Spleen (tissue), 7 donors: Measurements from ENCODE around the gene SYTL4.

Experiments
- POLR2A ChIP-seq, 3 donors: fragments of 450-650 bp; IDR thresholded peaks; one replicate each; pipeline ENCODE4 v1.5.1; 2017; ENCODE audit warnings: antibody characterized with exemption in 3 of 3, mild to moderate bottlenecking in 1 of 3
- POLR2AphosphoS5 ChIP-seq, 3 donors: sonication (generic); formaldehyde crosslinking; IDR thresholded peaks; one replicate each; pipeline ENCODE4 v1.5.1; 2017; ENCODE audit warnings: antibody characterized with exemption in 3 of 3
- TF ChIP-seq, protein P1 (sequence below), 11 experiments: fragments of 200-600 bp in 7 of 11; fragments of 450-650 bp in 4 of 11; sonication (generic) in 4 of 11; IDR thresholded peaks in 8 of 11; conservative IDR thresholded peaks in 3 of 11; 1 replicate in 7 of 11; 2 replicates in 4 of 11; pipeline versions ENCODE4 v1.4.0 to v1.8.0; 2016 to 2021; ENCODE audit warnings: antibody characterized with exemption in 11 of 11, inconsistent platforms in 4 of 11, mild to moderate bottlenecking in 1 of 11
- donor health status: DM: no; HTN: no; CAD: no; lungs with moderate emphysema.
- donor health status: DM: no; HTN: no; CAD: no.
- donor health status: DM: no; HTN: no; CAD: no.

DNA sequence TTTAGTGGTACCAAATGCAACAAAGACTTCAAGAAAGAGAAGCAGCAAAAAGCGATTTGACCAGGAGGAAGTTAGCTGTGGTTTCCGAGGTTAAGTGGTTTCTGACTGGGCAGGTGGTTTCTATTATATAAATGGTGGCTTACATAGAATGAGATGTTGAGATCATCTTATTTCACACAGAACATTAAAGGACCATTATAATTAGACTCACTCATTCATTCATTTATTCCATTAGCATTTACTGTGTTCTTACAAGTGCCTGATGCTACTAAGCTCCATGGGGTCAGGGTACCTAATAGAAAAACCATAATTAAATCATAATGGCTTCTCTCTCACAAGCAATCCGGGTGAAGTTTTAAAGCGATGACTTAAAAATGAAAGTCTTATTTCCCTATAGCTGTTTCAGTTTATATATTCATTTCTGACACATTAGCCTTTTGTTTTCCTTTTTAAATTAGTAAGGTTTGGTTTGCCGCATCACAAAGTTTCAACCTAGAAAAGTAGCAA lies 105.9 kb downstream of the SYTL4 start:
- TF ChIP-seq, protein P1, sequence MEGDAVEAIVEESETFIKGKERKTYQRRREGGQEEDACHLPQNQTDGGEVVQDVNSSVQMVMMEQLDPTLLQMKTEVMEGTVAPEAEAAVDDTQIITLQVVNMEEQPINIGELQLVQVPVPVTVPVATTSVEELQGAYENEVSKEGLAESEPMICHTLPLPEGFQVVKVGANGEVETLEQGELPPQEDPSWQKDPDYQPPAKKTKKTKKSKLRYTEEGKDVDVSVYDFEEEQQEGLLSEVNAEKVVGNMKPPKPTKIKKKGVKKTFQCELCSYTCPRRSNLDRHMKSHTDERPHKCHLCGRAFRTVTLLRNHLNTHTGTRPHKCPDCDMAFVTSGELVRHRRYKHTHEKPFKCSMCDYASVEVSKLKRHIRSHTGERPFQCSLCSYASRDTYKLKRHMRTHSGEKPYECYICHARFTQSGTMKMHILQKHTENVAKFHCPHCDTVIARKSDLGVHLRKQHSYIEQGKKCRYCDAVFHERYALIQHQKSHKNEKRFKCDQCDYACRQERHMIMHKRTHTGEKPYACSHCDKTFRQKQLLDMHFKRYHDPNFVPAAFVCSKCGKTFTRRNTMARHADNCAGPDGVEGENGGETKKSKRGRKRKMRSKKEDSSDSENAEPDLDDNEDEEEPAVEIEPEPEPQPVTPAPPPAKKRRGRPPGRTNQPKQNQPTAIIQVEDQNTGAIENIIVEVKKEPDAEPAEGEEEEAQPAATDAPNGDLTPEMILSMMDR (IDR thresholded peaks at IDR 0.05 in 8 of 11, conservative IDR thresholded peaks at IDR 0.05 in 3 of 11) = no peak
- no peak for TF ChIP-seq POLR2A (IDR thresholded peaks at IDR 0.05)
- no peak for TF ChIP-seq POLR2AphosphoS5 (IDR thresholded peaks at IDR 0.05)
